AG08395 (cell line): ENCODE measurements around the gene TMEM212.

Source experiments
- DNase-seq: peaks from one replicate; pipeline ENCODE4 v3.0.0; 2012; ENCODE audit warnings: mixed read lengths, low spot score

TMEM212 gene

DNA sequence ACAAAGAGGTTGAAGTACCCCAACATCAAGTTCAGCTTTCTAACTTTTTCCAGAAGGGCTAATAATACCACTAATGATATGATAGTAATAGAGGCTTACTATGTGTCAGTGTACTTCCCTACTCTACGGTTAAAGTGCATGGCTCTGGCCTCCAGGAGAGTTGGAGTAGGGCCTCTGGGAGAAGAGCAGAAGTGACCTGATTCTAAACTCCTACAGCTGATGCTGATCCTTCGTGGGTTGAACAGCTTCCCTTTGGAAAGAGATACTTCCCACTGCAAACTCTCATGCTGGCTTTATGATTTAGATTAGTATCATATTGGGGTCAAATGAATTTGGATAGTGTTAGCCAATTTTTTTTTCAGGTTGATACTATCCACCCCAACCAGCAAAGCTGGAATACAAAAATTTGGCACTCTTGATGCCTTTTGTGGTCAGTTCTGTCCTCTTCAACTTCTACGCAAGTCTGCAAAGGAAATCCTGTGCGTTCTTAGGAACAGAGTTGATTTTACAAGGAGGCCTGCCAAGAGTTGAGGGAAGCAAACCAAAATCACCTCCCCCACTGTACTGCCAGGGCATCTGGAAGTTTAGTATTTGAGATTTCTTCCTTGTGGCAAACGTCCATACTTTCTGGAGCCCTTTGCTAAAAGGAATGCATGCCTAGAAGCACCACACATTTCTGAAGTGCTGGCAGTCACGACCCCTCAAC, 17.8 kb downstream of the TMEM212 start:
- peak; percentile 80 for DNase-seq

DNA sequence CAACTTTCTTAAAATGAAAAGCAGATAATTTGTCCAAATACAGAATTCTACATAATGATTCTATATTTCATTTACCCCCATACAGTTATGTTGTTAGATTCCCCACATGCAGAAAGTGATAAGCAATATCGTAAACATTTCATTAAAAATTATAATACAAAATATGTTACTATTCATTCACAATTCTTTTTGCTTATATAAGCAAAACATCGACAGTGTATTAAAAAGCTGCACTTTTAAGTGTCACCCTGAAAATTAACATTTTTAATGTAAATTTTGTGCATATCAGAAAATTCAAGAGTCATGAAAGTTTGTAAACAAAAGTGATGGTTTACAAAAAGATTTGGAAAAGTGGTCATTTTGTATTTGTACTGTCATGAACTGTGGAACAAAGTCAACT, 19.2 kb downstream of the TMEM212 start:
- no peak for DNase-seq

DNA sequence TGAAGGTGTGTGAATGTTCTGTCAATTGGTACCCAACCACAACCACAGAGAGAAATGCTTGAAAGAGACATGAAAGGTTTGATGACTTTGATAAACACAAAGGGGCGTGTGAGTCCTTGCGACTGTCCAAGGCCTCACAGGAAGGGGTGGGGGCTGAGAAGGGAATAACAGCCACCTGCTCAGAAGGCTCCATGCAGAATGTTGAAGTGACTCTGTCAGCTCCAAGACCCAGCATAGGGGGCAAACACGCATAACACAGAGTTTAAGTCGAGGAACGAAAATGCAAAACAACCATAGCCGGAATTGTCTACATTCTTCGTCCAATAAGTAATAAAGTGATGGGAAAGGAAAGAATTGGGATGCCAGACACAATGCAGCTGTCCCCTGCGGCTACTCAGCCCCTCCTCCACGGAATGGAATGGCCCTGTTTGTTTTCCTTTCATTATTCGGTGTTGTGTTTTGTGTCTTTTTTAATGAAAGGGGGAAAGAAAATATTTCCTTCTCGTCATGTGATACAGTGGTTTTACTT, 19.9 kb downstream of the TMEM212 start:
- peak; percentile 21 for DNase-seq

DNA sequence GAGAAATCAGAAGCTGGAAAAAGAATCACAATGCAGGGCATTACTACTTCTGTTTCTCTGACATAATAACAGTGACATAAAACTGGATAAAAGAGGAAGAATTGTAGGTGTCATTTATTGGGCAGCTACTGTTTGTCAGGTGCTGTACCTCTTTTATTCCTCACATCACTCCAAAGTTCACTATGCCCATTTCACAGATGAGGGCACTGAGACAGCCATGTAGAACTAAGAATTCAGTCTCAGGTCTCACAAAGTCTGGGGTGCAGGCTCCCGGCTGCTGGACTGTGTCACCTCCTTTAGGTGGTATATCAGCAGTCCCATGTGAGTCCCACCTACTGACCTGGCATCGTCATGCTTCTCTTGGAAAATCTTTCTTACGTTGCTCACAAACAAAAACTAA, 20.8 kb downstream of the TMEM212 start:
- DNase-seq, result no peak

DNA sequence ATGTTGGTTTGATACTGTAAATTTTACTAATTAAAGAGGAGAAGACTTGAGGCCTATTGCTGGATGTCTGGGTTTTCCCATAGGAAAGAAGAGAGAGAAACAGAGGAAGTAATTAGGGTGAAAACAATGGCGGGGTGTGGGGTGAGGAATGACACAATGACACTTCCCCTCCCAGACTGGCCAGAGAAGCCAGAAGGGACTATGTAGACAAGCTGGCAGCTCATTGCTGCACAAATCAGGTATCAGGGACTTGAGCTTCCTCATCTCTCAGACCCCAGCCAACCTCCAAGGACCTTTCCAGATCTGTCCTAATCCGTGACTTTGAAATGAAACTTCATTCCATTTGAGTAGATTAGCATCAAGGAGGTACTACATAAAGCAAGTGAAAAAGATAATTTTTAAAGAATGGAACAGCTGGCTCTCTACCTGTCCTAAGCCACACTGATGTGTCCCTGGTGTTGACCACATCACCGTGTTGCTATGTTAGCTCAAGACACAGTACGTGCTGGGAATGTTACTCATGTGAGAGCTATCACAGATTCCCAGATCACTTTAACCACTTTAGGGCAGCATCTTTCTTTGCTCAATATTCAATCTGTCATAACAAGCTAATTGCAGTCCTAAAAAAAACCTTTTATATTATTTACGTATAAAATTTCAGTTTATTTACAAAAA, 22.2 kb downstream of the TMEM212 start:
- DNase-seq, result no peak

DNA sequence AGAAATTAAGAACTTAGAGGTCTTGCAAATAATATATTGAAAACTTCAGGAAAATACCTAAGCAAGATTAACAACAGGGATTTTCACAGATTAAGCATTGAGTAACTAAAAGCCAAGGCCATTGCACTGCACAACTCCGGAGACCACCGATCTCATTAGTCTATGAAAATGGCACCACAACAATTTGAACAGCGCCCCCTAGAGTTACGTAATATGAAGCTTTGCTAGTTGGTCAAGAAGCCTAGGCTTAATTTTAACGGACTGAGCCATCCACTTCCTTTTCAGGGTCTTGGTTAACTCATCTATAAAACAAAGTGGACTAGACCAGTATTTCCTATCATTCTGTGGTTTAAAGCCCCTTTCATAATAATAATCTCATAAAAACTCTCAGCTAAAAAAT, 24.8 kb downstream of the TMEM212 start:
- DNase-seq, result no peak

DNA sequence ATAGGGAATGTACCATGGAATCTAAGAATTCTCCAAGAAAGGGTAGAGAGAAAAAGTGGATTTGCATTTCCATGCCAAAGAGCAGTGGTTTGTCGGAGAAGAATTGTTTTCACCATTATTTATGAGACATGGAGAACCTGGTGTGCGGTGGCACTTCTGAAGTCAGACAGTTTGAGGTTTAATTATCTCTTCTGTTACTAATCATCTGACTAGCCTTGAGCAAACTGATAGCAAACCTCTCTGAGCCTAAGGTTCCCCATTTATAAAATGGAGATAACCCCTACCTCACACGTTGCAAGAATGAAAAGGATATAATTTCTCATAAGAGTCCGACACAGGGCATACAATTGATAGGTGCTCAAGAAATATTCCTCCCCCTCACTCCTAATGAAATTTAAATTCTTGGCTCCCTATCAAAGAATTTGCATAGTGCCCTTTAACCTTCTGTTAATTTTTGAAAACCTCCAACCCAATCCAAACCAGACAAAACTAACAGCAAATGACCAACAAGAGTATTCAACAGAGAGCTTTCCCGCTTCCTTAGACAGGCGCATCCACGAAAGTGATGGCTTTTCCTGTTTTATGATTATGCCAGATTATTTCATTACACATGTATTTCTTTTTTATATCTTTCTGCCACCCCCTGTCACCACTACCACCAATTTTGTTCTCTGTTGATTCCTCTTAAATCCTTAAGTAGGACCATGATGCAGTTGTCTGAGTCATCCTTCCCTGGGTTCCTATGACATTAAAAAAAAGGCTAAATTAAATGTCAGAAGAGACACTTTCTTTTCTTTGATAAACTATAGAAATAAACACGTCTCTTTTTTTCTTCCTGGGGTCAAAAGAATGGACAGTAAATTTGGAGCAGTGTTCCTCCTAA, 28.5 kb downstream of the TMEM212 start:
- no peak for DNase-seq

DNA sequence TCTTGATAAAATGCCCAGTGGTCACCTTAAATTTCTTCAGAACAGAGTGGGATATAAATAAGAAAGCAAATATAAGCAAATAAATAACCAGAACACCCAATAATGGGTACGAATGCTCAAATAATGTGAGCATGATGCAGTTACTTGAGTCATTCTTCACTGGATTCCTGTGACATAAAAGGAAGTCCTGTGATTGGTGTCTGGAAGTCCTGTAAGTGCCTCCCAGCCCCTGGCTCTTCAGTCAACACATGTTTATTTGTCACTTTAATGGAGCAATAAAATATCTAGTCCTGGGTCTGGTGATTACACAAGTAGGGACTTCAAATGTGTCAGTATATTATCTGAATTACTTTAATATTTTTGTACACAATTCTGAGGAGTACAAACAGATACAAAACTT, 30.4 kb downstream of the TMEM212 start:
- DNase-seq, result peak; percentile 44

DNA sequence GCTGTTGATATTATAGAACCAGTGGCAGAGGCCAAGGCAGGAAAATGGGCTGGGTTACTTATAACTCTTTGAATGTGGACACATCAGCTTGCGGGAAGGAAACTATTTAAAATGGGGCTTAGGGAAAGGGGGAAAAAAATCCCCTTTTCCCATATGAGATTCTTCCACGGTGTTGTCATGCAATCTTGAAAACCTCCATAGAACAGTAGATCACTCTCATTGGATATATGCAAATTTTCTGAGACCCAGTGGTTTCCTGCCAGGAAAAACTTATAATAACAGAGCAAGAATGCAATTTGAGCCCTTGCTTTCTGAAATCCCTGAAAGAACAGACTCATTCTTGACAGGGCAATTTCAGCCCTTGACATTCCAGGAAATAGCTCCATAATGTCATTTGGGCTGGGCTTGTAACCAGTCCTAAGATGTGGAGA, 31.1 kb downstream of the TMEM212 start:
- peak; percentile 83 for DNase-seq

DNA sequence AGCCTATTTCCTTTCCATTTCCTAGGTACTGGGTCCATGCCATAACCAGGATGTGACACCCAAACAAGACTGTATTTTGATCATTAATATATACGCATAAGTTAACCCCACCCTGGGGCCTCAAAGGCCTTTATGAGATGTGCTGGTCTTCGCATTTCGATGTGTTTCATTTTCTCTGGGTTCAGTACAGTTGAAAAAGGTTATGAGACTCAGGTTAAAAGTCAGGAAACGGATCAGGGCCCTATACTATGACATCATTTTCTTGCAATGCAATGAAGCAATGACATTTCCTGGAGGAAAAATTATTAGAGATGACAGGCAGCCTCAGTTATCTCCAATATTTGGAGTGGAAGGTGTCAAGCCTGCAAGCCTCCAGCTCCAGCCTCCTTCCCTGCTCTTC, 31.7 kb downstream of the TMEM212 start:
- DNase-seq, result no peak

DNA sequence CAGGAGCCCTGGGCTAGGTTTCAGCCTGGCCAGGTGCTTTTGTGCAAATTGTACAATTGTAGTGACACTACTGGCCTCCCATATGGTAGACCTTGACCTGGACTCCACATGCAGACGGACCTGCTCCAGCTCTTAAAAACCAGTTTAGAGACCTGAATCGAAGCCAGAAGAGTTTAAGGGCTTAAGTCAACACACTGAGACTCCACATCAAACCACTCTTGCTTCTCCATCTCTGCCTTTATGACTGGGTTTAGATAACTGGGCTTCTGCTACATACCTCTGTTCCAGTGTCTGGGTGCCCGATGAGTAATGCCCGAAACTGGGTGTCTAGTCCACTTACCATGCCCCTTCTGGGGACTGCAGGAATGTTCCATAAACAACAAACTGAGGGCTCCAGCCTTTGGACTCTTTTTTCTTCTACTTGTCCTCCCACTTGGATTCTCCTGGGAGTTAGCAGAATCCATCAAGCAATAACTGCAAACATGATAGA, 32.8 kb downstream of the TMEM212 start:
- DNase-seq, result no peak

DNA sequence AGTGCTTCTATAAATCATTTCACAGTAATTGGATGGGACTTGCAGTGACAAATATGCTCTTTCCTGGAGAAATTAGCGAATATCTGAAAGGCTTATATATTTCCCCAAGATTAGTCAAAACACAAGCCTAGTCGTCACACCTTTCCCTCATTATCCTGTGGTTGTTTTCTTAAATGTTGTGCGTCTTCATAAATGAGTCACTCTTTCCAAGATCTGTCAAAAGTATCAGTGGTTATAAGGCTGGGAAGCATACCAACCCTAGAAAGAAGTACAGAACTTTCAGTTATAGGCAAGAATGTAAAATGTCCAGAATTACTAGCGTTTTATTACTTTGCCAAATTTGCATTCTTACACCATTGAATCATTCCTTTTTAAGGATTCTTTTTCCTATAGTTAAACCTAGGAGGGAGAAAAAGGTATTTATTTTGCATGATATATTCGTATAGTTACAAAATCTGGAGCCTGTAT, 33.6 kb downstream of the TMEM212 start:
- DNase-seq, result peak; percentile 72

DNA sequence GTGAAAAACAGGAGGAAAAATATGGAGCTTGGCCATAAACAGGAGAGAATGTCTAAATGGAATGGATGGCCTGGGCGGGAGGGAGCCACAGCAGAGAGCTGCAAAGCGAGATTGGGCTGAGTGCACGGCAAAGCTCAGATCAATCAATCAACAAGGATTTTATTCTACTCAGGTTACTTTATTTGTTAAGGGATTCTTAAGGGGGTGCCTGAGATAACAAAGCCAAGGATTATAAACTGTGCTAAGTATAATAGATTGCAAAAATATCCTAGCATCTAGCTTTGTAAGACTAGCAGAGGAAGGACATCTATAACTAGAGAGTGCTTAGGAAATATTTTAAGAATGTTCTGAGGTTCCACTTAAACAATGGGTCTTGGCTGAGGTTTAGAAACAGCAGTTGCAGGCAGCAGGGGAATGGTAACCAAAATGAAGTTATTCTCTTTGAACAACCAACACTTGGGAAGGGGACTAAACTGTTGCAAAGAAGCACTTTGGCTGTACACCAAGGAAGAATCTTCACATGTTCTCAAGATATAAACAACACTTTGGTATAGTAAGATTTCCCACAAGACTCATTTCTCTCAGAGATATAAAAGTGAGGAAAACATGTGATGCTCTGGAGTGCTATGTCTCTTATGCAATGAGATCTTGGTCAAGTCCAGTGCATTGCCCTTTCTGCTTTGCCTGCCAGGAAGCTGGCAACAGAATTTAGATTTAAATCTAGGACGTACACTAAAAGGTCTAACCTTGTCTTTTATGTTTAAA, 35.5 kb downstream of the TMEM212 start:
- DNase-seq, result peak; percentile 32

DNA sequence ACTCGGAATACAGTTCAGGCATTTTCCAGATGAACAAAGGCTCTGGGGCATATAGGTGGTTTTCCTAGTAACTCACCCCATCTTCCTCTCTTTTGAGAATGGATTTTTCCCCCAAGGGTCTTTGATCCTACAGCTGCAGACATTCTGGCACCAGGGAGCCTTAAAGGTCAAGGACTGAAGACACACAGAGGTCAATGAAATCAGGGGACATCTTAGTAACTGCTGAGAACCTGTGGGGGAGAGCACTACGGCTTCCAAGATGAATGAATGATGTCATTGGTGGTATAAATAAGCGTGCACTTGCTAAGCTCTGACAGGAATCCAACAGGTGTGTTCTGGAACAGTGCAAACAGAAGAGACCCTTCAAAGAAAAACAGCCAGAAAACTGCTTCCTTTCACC, 36.3 kb downstream of the TMEM212 start:
- no peak for DNase-seq

DNA sequence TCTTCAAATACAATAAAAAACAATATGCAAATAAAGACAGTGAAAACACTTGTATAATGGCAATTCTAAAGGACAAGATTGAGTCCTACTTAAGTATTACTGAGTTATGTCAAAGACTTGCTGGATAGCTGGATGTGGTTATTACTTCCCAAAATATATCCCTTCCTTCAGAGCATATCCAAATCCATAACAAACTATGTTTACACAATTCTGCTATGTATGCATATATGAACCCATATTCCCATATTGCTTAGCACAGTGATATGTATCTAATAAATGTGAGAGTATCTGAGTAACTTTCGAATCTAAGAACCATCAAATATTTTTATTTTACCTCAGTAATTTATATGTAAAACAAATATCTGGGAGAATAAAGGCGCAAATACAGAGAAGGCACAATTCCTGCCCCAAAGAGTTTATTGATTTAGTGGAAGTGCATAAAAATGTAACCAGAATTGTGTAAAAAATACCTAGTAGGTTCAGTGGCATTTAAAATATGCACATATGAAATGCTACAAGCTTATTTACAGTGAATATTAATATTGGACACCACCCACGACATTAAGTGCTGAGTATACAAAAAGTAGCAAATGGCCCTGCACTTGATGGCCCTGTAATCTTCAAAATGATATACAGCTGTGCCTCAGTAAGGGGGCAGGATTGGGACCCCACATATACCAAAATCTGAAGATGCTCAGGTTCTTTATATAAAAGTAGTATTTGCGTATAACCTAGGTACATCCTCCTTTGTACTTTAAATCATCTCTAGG, 37.1 kb downstream of the TMEM212 start:
- no peak for DNase-seq

DNA sequence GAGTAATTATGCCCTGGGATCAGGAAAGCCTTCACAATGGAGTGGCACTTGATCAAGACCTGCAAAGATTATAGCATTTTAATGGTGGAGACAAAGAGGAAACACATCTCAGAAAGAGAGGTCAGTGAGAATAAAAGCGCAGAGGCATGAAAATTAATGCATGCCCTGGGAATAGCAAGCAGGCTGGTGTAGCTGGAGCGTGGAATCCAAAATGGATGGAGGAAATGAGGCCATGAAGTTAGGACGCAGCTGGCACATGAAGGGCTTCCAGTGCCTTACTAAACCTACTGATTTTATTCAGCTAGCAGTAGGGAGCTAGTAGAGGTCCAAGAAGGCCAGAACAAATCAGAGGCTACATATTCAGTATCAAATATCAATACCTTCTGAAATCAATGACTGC, 38.1 kb downstream of the TMEM212 start:
- DNase-seq, result no peak

DNA sequence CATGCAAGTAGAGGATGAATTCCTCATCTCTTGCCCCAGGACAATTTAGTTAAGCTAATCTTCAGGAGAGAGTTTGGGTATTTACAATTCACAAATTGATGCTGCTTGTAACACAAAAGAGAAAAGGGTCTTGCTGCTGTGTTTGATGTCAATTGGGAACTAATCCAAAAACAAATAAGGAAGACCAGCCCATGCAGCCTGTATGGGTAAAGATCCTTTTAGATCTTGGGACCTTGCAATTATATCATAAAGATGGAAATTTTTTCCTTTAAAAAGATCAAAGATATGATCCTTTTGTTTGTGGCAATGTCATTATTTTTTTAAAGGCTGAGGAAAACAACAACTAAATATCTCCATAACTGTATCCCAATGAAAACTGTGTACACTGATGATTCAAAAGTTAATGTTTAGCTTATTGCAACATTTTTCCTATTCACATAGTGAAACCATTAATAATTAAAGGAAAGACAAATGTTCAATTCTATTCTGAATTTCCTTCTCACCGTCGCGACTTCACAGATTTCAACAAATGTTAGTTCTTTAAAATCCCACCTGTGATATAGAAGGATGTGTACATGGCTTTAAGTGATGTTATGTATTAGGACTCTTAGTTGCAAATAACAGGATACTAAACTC, 40.2 kb downstream of the TMEM212 start:
- DNase-seq, result no peak

DNA sequence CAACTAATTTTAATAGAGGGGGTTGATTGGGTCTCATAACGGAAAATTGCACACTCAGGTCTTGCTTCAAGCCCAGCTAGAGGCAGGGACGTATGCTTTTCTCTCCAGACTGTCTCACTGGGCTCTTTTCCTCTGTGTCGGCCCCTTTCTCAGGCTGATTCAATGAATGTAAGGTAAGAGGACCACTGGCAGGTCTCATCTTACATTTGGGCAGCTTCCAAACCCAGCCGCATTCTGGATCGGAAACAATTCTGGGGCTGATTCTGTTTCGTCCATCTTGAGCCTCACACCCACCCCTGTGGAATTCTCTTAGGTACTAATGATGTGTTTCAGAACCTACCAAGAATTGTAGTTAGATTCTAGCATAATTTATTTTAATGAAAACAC, 40.7 kb downstream of the TMEM212 start:
- no peak for DNase-seq

DNA sequence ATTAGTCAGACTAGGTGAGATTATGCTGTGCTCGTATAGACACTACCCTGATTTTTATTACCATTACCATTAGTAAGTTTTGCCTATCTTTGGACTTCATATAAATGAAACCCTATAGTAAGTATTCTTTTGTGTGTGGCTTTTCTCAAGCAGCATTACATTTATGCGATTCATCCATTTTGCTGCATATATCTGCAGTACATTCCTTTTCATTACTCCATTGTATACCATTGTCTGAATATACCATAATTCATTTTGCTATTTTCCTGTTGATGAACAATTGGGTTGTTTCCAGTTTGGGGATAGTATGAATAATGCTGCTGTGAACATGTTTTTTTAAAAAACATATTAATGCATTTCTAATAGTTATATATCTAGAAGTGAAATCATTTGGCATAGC, 45.3 kb downstream of the TMEM212 start:
- DNase-seq, result no peak

DNA sequence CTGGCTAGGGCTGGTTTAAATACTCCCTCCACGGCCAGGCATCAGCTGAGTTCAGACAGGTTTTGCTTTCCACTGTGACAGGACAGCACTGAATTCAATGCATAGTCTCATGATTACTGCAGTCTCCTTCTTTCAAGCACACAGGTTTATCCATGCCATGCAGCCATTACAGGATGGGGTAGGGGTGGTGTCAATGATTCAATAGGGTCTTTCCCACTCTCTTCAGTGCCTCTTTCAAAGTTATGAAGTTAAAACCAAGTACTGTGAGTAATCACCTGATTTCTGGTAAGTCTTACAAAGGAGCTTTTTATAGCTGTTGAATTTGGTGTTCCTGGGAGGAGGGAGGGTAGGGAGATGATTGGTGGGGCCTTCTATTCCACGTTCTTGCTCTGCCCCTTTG, 47.2 kb downstream of the TMEM212 start:
- no peak for DNase-seq
